Suprapubic skin (tissue), 4 donors: ENCODE data around the gene TRIM47.

Experiments used
- CTCF ChIP-seq, 2 donors: fragments of 200-600 bp in 1 of 2; fragments of 450-650 bp in 1 of 2; sonication (generic) in 1 of 2; IDR thresholded peaks; one replicate each; pipeline ENCODE4 v1.5.1; 2016 to 2019; ENCODE audit warnings: antibody characterized with exemption in 2 of 2, mild to moderate bottlenecking in 1 of 2, moderate library complexity in 1 of 2
- EP300 ChIP-seq: sonication (generic); formaldehyde crosslinking; IDR thresholded peaks from one replicate; pipeline ENCODE4 v1.6.1; 2017; ENCODE audit warnings: antibody characterized with exemption
- POLR2A ChIP-seq, 2 donors: fragments of 450-650 bp; IDR thresholded peaks; one replicate each; pipeline ENCODE4 v1.6.1; 2017; ENCODE audit warnings: antibody characterized with exemption in 2 of 2, mild to moderate bottlenecking in 2 of 2, moderate library complexity in 2 of 2
- POLR2AphosphoS5 ChIP-seq, 3 donors: sonication (generic); formaldehyde crosslinking; IDR thresholded peaks; one replicate each; pipeline ENCODE4 v1.6.1; 2017; ENCODE audit warnings: antibody characterized with exemption in 3 of 3

GRCh38 chr17:75908201-75908600 is 29.8 kb upstream of the TRIM47 start:
- TF ChIP-seq CTCF (IDR thresholded peaks at IDR 0.05) (no peak), POLR2A (IDR thresholded peaks at IDR 0.05) (no peak), EP300 (no peak), POLR2AphosphoS5 (IDR thresholded peaks at IDR 0.05) (no peak)
